ENCODE measurements around the gene STMN1.

DNA sequence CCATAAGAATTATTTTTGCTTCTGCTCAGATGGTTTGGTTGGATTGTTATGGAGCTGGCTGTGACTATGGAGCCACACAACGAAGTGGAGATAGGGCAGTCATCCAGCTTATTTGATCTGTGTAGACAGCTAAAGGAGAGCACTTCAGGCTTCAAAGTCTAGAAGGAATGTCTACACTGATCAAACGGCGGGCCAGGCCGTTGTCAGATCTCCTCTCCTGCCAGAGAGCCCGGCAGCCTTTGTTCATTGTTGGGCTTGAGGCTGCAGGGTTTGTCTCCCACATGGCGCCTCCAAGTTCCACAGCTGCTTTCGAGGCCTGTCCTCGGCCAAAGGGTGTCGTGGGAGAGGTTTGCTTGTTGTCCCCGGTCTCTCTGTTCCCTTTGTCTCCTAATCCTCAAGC lies 2.8 kb upstream of the STMN1 start:
- TF ChIP-seq, protein P1, sequence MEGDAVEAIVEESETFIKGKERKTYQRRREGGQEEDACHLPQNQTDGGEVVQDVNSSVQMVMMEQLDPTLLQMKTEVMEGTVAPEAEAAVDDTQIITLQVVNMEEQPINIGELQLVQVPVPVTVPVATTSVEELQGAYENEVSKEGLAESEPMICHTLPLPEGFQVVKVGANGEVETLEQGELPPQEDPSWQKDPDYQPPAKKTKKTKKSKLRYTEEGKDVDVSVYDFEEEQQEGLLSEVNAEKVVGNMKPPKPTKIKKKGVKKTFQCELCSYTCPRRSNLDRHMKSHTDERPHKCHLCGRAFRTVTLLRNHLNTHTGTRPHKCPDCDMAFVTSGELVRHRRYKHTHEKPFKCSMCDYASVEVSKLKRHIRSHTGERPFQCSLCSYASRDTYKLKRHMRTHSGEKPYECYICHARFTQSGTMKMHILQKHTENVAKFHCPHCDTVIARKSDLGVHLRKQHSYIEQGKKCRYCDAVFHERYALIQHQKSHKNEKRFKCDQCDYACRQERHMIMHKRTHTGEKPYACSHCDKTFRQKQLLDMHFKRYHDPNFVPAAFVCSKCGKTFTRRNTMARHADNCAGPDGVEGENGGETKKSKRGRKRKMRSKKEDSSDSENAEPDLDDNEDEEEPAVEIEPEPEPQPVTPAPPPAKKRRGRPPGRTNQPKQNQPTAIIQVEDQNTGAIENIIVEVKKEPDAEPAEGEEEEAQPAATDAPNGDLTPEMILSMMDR (IDR thresholded peaks at IDR 0.05), result no peak
- no peak for TF ChIP-seq ATF6 (CRISPR knock-in tag; IDR thresholded peaks at IDR 0.05)
- TF ChIP-seq, protein P2, sequence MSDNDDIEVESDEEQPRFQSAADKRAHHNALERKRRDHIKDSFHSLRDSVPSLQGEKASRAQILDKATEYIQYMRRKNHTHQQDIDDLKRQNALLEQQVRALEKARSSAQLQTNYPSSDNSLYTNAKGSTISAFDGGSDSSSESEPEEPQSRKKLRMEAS (CRISPR knock-in tag; IDR thresholded peaks at IDR 0.05), result no peak
- TF ChIP-seq GABPB1 (CRISPR knock-in tag; IDR thresholded peaks at IDR 0.05), result no peak
- TF ChIP-seq NFYB (CRISPR knock-in tag; conservative IDR thresholded peaks at IDR 0.05; ENCODE audit: low read depth), result no peak
